H1 (cell line): ENCODE measurements around the gene MPV17. TPM values are rescaled to one million over a fixed set of nuclear protein-coding genes. Genes with fewer than 3 reads are reported as not detected.

ENCODE experiments used
- ASH2L ChIP-seq: fragments of 200-600, 300-600 bp; sonication (generic); IDR thresholded peaks from one replicate; pipeline ENCODE4 v1.7.1; 2017; ENCODE audit warnings: low read length
- CBX5 ChIP-seq: fragments of 300-800, 300-1000 bp; sonication (generic); IDR thresholded peaks from 2 replicates; pipeline ENCODE4 v1.7.1; 2016; ENCODE audit warnings: antibody characterized with exemption, low read length, low read depth
- SAP30 ChIP-seq: fragments of 300-600 bp; sonication (generic); IDR thresholded peaks from 2 replicates; pipeline ENCODE4 v1.7.1; 2012; ENCODE audit warnings: low read length, moderate library complexity, mild to moderate bottlenecking, inconsistent platforms; ENCODE audit not compliant: insufficient read depth, insufficient replicate concordance
- SIN3A ChIP-seq, 2 experiments: IDR thresholded peaks in 1 of 2; conservative IDR thresholded peaks in 1 of 2; 2 replicates each; pipeline ENCODE4 v1.6.1; 2011 to 2012; ENCODE audit warnings: low read length in 2 of 2, improper control_type of control experiment in 1 of 2, low read depth in 1 of 2, mild to moderate bottlenecking in 1 of 2
- TCF12 ChIP-seq: IDR thresholded peaks from 2 replicates; pipeline ENCODE4 v1.6.1; 2011; ENCODE audit warnings: low read depth, mild to moderate bottlenecking, low read length
- polyA plus RNA-seq, 7 experiments: library from polyadenylated mRNA; depleted of rRNA in 3 of 7; stranded (reverse) in 5 of 7; unstranded in 2 of 7; fragments of >200 nt in 5 of 7; fragments of 200-250 nt in 2 of 7; gene quantifications; 1 replicate in 5 of 7; 2 replicates in 1 of 7; 4 replicates in 1 of 7; pipeline versions ENCODE4 v1.2.1 to v1.2.3, GENCODE V29; 2011 to 2013; ENCODE audit warnings: missing spikeins in 2 of 7, mixed read lengths in 2 of 7
- total RNA-seq: library from RNA; stranded (reverse); fragmentation: NEBNext Ultra II Directional; extraction: Animal tissue kit (Norgen Biotek cat#: 25700); gene quantifications from 2 replicates; pipeline ENCODE4 v1.2.1, GENCODE V29; 2021

MPV17 gene
- total and polyA plus RNA-seq, 2 of the 8 experiments (the other 6 are each of a cell fraction or from before 2014, with no cell fraction given) = 45.2 to 181 TPM

DNA sequence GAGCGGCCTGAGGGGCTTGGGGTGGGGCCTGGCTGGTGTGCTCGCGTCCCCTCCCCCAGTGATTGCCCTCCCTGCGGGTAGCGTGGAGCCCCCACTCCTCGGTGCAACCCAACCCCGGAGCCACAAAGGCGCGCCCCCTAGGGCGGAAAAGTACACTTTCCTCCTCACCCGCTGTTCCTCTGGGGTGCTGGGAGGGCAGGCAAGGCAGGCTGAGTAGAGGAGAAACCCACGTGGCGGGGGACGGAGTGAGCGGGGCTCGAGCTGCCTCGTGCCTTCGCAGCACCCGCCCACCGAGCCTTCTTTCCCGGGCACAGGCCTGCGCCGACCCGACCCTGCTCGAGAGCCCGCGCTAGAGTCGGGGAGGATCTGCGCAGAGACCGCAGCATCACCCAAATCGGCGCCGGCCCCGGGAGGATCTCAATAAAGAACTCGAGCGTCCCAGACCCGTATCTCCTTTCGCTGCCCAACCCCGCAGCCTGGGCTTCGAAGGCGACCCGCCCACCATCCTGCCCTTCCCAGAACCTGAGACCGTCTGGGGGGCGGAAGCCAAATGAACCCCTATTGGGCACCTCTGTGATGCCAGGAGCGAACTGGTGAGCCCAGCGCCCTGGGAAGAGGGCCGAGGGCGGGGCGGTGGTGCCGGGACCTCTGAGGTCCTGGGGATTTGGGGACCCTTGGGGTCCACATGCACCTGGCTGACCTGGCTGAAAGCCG lies 16.2 kb downstream of the MPV17 start (continued):
- TF ChIP-seq TCF12 (no peak), CBX5 (no peak), ASH2L (no peak), SAP30 (no peak), SIN3A (conservative IDR thresholded peaks at IDR 0.05 in 1 of 2, IDR thresholded peaks at IDR 0.05 in 1 of 2; ENCODE audit: low read depth in 1 of 2, low read length in 2 of 2) (no peak)
